Right lobe of liver (tissue), 4 donors: Measurements from ENCODE around the gene KCNK7.

Experiments used
- CTCF ChIP-seq, 4 donors: fragments of 200-600 bp in 3 of 4; fragments of 450-650 bp in 1 of 4; IDR thresholded peaks; one replicate each; pipeline versions ENCODE4 v1.5.1 to v1.8.0; 2016 to 2022; ENCODE audit warnings: antibody characterized with exemption in 4 of 4, mild to moderate bottlenecking in 2 of 4
- POLR2A ChIP-seq: fragments of 450-650 bp; IDR thresholded peaks from one replicate; pipeline ENCODE4 v1.6.1; 2017; ENCODE audit warnings: antibody characterized with exemption, mild to moderate bottlenecking
- donor health status: DM: no; HTN: no; CAD: no.
- donor health status: DM: no; HTN: no; CAD: no.
- donor health status: DM: no; HTN: yes; CAD: no.

GRCh38 chr11:65588199-65589054 is 7.2 kb downstream of the KCNK7 start:
- no peak for TF ChIP-seq POLR2A
- peak; percentile 45 to 58 (median 53) for TF ChIP-seq CTCF (IDR thresholded peaks at IDR 0.05)
